GM06990 (cell line): ENCODE measurements around the gene PAEP.
"Not testable (repeated sequence)": the region's sequence is repeated elsewhere in the genome, so short reads cannot be mapped to it uniquely, and the experiment has no call there.

ENCODE experiments used
- DNase-seq: peaks from one replicate; pipeline ENCODE4 v3.0.0-alpha.2; 2011; ENCODE audit not compliant: insufficient read length; ENCODE audit errors: extremely low read depth
- H3K27me3 ChIP-seq: replicated peaks from 2 replicates; pipeline ENCODE4 v1.6.0; 2011; ENCODE audit warnings: low read length; ENCODE audit not compliant: control insufficient read depth, insufficient read depth
- H3K36me3 ChIP-seq: 2 replicates; pipeline ENCODE4 v1.5.1; 2011; ENCODE audit warnings: low read length; ENCODE audit not compliant: control insufficient read depth, insufficient read depth
- H3K4me3 ChIP-seq: replicated peaks from 2 replicates; pipeline ENCODE4 v1.5.1; 2011; ENCODE audit warnings: low read depth, mild to moderate bottlenecking, control low read depth, low read length
- CTCF ChIP-seq: IDR thresholded peaks from 2 replicates; pipeline ENCODE4 v1.5.1; 2011; ENCODE audit warnings: low read length, control low read depth, mild to moderate bottlenecking, inconsistent platforms; ENCODE audit not compliant: insufficient read depth, poor library complexity, severe bottlenecking

The PAEP gene

GRCh38 chr9:135544981-135545635 is 16.4 kb upstream of the PAEP start:
- no peak overlapping the region for H3K4me3 ChIP-seq
- no peak for DNase-seq
- no peak for TF ChIP-seq CTCF
- no peaks in the 10 kb centered on the region for H3K36me3 ChIP-seq
- H3K27me3 ChIP-seq, result no peaks in the 10 kb centered on the region; the same call in 1 of the 2 replicates

GRCh38 chr9:135545646-135546176 is 15.8 kb upstream of the PAEP start, which contains the start of gene OBP2A:
OBP2A (plus strand) TSS chr9:135546126; CDS start chr9:135546181, 55 bp downstream.
- not testable (repeated sequence) for DNase-seq, H3K4me3 ChIP-seq

GRCh38 chr9:135546792-135547617 is 14.6 kb upstream of the PAEP start:
- DNase-seq, H3K36me3 ChIP-seq, H3K27me3 ChIP-seq, H3K4me3 ChIP-seq: not testable (repeated sequence)

More at GRCh38 chr9:135545646-135546176, 15.8 kb upstream of the PAEP start, which contains the start of gene OBP2A:
- H3K27me3 ChIP-seq, H3K36me3 ChIP-seq: not testable (repeated sequence)

GRCh38 chr9:135547756-135548736 is 13.5 kb upstream of the PAEP start:
- H3K27me3 ChIP-seq, result no peaks in the 10 kb centered on the region; the same call in 1 of the 2 replicates
- H3K4me3 ChIP-seq, result no peak overlapping the region
- H3K36me3 ChIP-seq, result no peaks in the 10 kb centered on the region
- DNase-seq, result no peak
- TF ChIP-seq CTCF, result no peak

- not testable (repeated sequence) for H3K27me3 ChIP-seq, H3K4me3 ChIP-seq, DNase-seq, H3K36me3 ChIP-seq
Measured at GRCh38 chr9:135549478-135550343, 11.8 kb upstream of the PAEP start.

- H3K27me3 ChIP-seq, result no peaks in the 10 kb centered on the region
- H3K36me3 ChIP-seq, result no peaks in the 10 kb centered on the region; the same call in 1 of the 2 replicates
- no peak overlapping the region for H3K4me3 ChIP-seq
- no peak for DNase-seq
- no peak for TF ChIP-seq CTCF
Measured at GRCh38 chr9:135550344-135550918, 11.1 kb upstream of the PAEP start.
